Measurements from ENCODE around the gene GGN. TPM values are rescaled to one million over a fixed set of nuclear protein-coding genes. Genes with fewer than 3 reads are reported as not detected.
"Not testable (repeated sequence)": the region's sequence is repeated elsewhere in the genome, so short reads cannot be mapped to it uniquely, and the experiment has no call there.

GGN gene
- total and polyA plus RNA-seq, 5 donors = 0.09 to 1.3 (median 0.37) TPM

DNA sequence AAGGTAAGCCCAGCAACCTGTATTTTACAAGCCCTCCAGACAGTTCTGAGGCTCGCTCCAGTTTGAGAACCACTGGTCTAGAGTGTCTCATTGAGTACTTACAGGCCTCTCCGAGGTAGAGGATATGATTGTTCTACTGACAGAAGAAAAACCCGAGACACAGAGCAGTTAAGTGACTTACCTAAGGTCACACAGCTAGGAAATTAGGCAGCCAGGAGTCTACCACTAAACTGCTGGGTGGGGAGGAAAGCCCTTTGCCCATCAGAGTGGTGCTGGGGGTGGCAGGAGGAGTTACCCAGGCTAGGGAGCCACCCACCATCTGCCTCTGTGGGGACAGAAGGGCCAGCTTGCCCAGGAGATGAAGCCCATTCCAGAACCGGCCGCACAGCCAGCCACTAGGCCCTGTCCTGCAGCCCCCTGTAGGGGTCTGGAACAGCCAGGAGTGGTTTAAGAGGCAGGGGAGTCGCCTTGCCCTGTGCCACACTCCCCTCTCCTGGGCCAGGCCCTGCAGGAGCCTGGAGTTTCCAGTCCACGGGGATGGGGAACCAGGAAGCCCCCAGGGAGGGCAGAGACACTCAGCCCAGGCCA lies 37.5 kb upstream of the GGN start:
- Histone ChIP-seq H3K27me3 (ENCODE audit: control insufficient read depth, insufficient read depth) (no peaks in the 10 kb centered on the region), H3K4me1 (ENCODE audit: control insufficient read depth, insufficient read depth, low read length) (no peaks in the 10 kb centered on the region), H3K9me3 (ENCODE audit: control insufficient read depth, low read length) (no peaks in the 10 kb centered on the region), H3K4me3 (ENCODE audit: low read length) (peak overlapping the region; percentile 29), H3K27ac (ENCODE audit: low read length) (no peak overlapping the region)
- DNase-seq = no peak
- peak; percentile 20 to 26 for ATAC-seq
- intact Hi-C loops (cut with DNase I) = no loop called here
- WGBS = 68% methylated on average over 7 of the region's 7 CpGs

DNA sequence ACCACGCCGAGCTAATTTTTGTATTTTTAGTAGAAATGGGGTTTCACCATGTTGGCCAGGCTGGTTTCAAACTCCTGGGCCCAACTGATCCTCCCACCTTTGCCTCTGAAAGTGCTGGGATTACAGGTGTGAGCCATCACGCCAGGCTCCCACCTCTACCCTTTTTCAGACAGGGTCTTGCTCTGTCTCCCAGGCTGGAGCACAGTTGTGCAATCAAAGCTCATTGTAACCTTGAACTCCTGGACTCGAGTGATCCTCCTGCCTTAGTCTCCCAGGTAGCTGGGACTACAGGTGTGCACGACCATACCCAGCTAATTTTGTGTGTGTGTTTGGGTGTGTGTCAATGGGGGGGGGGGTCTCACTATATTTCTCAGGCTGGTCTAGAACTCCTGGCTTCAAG lies 36.4 kb upstream of the GGN start:
- DNase-seq (no peak), ATAC-seq (no peak)

DNA sequence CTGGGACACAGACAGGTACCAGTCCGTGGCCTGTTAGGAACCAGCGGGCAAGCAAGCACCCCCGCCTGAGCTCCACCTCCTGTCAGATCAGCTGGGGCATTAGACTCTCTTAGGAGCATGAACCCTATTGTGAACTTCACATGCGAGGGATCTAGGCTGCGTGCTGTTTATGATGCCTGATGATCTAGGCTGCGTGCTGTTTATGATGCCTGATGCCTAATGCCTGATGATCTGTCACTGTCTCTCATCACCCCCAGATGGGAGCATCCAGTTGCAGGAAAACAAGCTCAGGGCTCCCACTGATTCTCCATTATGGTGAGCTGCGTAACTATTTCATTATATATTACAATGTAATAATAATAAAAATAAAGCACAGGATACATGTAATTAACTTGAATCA lies 34.6 kb upstream of the GGN start:
- Histone ChIP-seq H3K9me3 (ENCODE audit: control insufficient read depth, low read length) (no peaks in the 10 kb centered on the region), H3K4me3 (ENCODE audit: low read length) (no peak overlapping the region), H3K27me3 (ENCODE audit: control insufficient read depth, insufficient read depth) (no peaks in the 10 kb centered on the region), H3K27ac (ENCODE audit: low read length) (no peak overlapping the region), H3K4me1 (ENCODE audit: control insufficient read depth, insufficient read depth, low read length) (no peaks in the 10 kb centered on the region)
- DNase-seq (no peak), ATAC-seq (no peak)
- intact Hi-C loops (cut with DNase I) = no loop called here
- whole genome bisulfite sequencing = 85% methylated on average over 7 of the region's 7 CpGs

More for the DNA sequence above, 36.4 kb upstream of the GGN start:
- H3K9me3 ChIP-seq (ENCODE audit: control insufficient read depth, low read length) = no peaks in the 10 kb centered on the region
- H3K4me3 ChIP-seq (ENCODE audit: low read length) = no peak overlapping the region
- intact Hi-C loops (cut with DNase I) = no loop called here
- 86% methylated on average over 5 of the region's 5 CpGs for WGBS
- H3K27ac ChIP-seq (ENCODE audit: low read length) = no peak overlapping the region
- H3K4me1 ChIP-seq (ENCODE audit: control insufficient read depth, insufficient read depth, low read length) = no peaks in the 10 kb centered on the region
- H3K27me3 ChIP-seq (ENCODE audit: control insufficient read depth, insufficient read depth) = no peaks in the 10 kb centered on the region

DNA sequence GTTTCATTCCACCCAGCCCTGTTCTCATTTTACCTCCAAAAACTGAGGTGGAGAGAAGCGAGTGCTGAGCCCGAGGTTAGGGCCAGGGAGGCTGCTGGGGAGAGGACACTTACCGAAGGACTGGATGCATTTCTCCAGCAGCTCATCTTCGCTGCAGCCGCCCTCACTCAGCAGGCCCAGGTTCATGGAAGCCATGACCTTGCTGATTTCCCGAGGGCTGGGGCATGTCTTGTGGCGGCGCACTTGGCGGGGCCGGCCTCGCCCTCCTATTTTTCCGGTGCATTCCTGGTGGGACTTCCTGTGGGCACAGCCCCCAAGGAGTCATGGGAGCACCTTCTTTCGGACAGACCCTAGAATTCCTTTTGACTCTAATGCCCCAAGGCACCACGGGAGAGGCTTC lies 34.0 kb upstream of the GGN start:
- WGBS = 75% methylated on average over 14 of the region's 14 CpGs
- ATAC-seq (no peak), DNase-seq (no peak)
- intact Hi-C loops (cut with DNase I) = no loop called here
- Histone ChIP-seq H3K27me3 (ENCODE audit: control insufficient read depth, insufficient read depth) (no peaks in the 10 kb centered on the region), H3K27ac (ENCODE audit: low read length) (no peak overlapping the region), H3K9me3 (ENCODE audit: control insufficient read depth, low read length) (no peaks in the 10 kb centered on the region), H3K4me1 (ENCODE audit: control insufficient read depth, insufficient read depth, low read length) (no peaks in the 10 kb centered on the region), H3K4me3 (ENCODE audit: low read length) (no peak overlapping the region)

DNA sequence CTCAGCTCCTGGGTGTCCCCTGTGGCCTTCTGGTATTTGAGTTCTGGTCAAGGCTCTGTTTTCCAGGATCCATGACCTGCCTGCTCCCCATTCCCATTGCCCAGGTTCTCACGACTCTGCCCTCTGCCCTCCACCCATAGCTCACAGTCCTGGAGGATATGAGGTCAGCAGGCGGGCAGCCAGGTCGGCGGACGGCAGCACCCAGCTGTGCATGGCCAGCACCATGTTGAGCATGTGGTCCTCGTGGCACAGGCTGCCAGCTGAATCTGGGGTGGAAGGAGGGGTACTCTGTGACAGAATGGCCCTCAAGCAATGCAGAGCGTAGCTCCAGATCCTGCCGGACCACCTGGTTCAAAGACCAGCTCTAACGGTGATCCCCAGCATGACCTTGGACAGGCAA lies 33.1 kb upstream of the GGN start:
- 86% methylated on average over 9 of the region's 9 CpGs for WGBS
- Histone ChIP-seq H3K27me3 (ENCODE audit: control insufficient read depth, insufficient read depth) (no peaks in the 10 kb centered on the region), H3K27ac (ENCODE audit: low read length) (no peak overlapping the region)

DNA sequence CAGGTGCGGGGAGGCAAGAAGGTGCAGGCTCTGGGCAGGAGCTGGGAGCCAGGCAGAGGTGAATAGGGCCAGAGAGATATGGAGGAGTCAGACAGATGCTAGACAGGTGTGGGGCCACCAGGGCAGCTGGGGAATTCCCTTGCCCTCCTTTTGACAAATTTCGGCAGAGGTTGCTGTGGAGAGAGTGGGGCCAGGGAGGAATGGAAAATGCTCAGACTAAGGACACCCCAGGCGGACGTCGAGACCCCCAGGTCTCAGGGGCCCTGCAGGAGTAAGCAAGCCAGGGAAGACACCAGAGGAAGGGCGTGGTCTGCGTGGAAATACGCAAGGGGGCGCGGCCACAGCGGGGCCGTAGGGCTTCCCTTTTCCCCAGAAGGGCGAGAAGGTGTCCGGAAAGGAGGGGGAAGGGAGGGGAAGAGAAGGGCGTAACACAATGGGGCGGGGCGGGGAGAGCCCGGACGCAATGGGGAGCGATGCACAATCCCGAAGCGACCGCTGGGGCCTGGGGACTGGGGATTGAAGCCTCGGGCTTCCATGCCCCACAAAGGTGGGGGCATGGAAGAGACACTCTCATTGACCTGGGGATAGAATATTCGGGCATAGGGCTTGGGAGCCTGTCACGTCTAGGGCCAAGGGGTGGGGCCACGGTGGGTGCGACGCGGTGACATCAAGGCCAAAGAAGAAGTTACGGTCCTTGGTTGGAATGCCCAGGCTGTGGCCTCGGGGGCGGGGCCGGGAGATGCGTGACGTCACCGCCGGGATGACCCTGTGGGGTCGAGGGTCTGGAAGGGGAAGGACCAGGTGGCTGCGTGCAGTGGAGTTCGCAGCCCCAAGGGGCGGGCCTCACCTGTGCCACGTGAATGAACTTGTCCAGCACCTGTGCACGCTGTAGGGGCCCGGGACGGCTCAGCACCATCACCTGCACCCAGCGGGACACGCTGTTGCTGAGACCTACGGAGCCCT lies 30.0 kb upstream of the GGN start:
- WGBS = 6% methylated on average over 49 of the region's 49 CpGs
- intact Hi-C loops (cut with DNase I) = no loop called here
- H3K9me3 ChIP-seq (ENCODE audit: control insufficient read depth, low read length) = no peaks in the 10 kb centered on the region
- no peaks in the 10 kb centered on the region for H3K4me1 ChIP-seq (ENCODE audit: control insufficient read depth, insufficient read depth, low read length)
- DNase-seq = peak; percentile 75 to 89 (median 85)
- peak; percentile 78 to 93 for ATAC-seq
- H3K27ac ChIP-seq (ENCODE audit: low read length) = no peak overlapping the region
- no peaks in the 10 kb centered on the region for H3K27me3 ChIP-seq (ENCODE audit: control insufficient read depth, insufficient read depth)
- peak overlapping the region; percentile 22 for H3K4me3 ChIP-seq (ENCODE audit: low read length)

More for the DNA sequence above, 33.1 kb upstream of the GGN start:
- intact Hi-C loops (cut with DNase I) = no loop called here
- Histone ChIP-seq H3K4me1 (ENCODE audit: control insufficient read depth, insufficient read depth, low read length) (no peaks in the 10 kb centered on the region), H3K4me3 (ENCODE audit: low read length) (no peak overlapping the region), H3K9me3 (ENCODE audit: control insufficient read depth, low read length) (no peaks in the 10 kb centered on the region)
- ATAC-seq (no peak), DNase-seq (no peak)

DNA sequence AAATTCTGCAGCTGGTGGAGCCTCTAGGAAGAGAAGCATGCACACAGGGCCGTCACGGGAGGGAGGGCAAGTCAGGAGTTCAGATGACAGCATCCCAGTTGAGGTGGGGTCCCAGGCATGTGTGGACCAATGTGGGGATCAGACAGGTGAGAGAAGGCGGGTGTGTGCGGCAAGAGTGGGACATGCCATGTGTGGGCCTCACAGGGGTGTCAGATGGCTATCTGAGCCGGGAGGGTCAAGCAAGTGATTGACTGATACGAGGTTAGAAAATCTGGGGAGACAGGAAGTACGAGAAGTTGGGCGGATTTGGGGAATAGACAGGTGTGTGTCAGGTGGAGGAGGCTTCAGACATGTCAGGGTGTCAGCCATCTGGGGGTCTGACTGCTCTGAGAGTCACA lies 29.3 kb upstream of the GGN start:
- Histone ChIP-seq H3K4me3 (ENCODE audit: low read length) (no peak overlapping the region), H3K27me3 (ENCODE audit: control insufficient read depth, insufficient read depth) (no peaks in the 10 kb centered on the region), H3K9me3 (ENCODE audit: control insufficient read depth, low read length) (no peaks in the 10 kb centered on the region), H3K27ac (ENCODE audit: low read length) (no peak overlapping the region), H3K4me1 (ENCODE audit: control insufficient read depth, insufficient read depth, low read length) (no peaks in the 10 kb centered on the region)
- DNase-seq (no peak), ATAC-seq (no peak)
- WGBS = 75% methylated on average over 8 of the region's 8 CpGs
- intact Hi-C loops (cut with DNase I) = no loop called here

DNA sequence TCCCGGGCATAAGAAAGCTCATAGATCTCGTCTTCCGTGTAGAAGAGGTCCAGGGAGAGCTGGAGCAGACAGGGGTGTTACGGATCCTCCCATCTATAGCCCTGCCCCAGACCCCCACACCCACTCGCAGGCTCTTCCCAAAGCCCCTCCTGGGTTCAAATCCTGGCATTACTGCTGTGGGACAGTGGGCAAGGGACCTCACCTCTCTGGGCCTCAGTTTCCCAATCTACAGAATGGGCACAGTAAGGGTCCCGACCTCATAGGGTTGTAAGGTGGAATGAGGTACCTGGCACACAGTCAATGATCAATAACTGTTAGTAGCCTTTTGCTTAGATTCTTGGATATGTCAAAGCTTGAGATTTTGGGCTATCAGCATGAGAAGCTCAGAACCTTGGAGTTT lies 25.6 kb upstream of the GGN start:
- H3K27ac ChIP-seq (ENCODE audit: low read length) = no peak overlapping the region
- ATAC-seq = no peak
- no peaks in the 10 kb centered on the region for H3K4me1 ChIP-seq (ENCODE audit: control insufficient read depth, insufficient read depth, low read length)
- intact Hi-C loops (cut with DNase I) = no loop called here
- H3K9me3 ChIP-seq (ENCODE audit: control insufficient read depth, low read length) = no peaks in the 10 kb centered on the region
- WGBS = 88% methylated on average over 6 of the region's 6 CpGs
- no peak for DNase-seq
- no peak overlapping the region for H3K4me3 ChIP-seq (ENCODE audit: low read length)
- no peaks in the 10 kb centered on the region for H3K27me3 ChIP-seq (ENCODE audit: control insufficient read depth, insufficient read depth)

DNA sequence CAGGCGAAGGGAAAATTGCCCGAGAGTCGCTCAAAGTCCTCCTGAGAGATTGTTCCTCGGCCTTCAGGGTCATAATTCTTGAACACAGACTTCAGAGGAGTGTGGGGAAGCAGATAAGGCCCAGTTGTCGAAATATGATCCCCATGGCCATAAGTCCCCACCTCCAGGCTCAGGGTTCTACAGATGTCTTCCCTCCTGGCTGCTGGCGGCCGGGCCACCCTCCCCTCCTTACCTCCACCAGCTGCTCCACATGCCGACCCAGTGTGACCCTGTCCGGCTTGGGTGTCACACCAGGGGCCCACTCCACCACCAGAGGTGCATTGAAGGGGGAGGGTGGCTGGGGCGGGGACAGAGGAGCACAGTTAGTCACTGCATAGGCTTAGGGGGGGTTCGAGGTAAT lies 25.1 kb upstream of the GGN start:
- 66% methylated on average over 11 of the region's 11 CpGs for WGBS
- no peak overlapping the region for H3K4me3 ChIP-seq (ENCODE audit: low read length)
- ATAC-seq = no peak
- no peaks in the 10 kb centered on the region for H3K27me3 ChIP-seq (ENCODE audit: control insufficient read depth, insufficient read depth)
- no peaks in the 10 kb centered on the region for H3K4me1 ChIP-seq (ENCODE audit: control insufficient read depth, insufficient read depth, low read length)
- no peak overlapping the region for H3K27ac ChIP-seq (ENCODE audit: low read length)
- intact Hi-C loops (cut with DNase I) = no loop called here
- no peak for DNase-seq
- H3K9me3 ChIP-seq (ENCODE audit: control insufficient read depth, low read length) = no peaks in the 10 kb centered on the region

DNA sequence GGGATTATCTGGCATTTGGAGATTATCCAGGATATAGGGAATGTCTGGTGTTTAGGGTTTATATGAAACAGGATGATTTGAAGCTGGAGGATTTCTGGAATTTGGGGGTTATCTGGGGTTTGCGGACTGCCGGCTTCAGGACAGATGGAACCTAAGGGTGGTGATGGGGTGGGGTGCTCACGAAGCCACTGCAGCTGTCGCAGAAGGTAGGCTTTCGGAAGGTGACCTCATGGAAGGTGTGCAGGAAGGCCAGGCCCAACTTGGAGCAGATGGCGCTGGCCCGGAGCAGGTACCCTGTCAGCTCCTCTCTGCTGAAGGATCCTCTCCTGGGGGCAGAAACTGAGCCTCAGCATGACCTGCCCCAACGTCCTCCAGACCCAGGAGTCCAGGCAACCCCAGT lies 24.7 kb upstream of the GGN start:
- H3K9me3 ChIP-seq (ENCODE audit: control insufficient read depth, low read length) = no peaks in the 10 kb centered on the region
- ATAC-seq (no peak), DNase-seq (no peak)
- no peak overlapping the region for H3K27ac ChIP-seq (ENCODE audit: low read length)
- no peaks in the 10 kb centered on the region for H3K4me1 ChIP-seq (ENCODE audit: control insufficient read depth, insufficient read depth, low read length)
- intact Hi-C loops (cut with DNase I) = no loop called here
- H3K27me3 ChIP-seq (ENCODE audit: control insufficient read depth, insufficient read depth) = no peaks in the 10 kb centered on the region
- H3K4me3 ChIP-seq (ENCODE audit: low read length) = no peak overlapping the region
- 83% methylated on average over 8 of the region's 8 CpGs for WGBS

DNA sequence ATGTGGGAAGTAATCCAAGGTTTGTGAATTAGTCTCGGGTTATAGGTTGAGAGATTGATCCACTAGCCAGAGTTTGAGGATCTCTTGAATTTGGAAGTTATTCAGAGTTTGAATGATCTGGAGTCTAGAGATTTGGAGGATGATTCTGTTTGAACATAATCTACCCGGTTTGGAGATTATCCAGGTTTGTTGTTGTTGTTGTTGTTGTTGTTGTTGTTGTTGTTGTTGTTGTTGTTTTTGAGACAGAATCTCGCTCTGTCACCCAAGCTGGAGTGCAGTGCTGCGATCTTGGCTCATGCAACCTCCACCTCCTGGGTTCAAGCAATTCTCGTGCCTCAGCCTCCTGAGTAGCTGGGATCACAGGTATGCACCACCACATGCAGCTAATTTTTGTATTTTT lies 24.1 kb upstream of the GGN start:
- H3K9me3 ChIP-seq (ENCODE audit: control insufficient read depth, low read length); H3K4me3 ChIP-seq (ENCODE audit: low read length); ATAC-seq; H3K4me1 ChIP-seq (ENCODE audit: control insufficient read depth, insufficient read depth, low read length); H3K27ac ChIP-seq (ENCODE audit: low read length); H3K27me3 ChIP-seq (ENCODE audit: control insufficient read depth, insufficient read depth); DNase-seq; intact Hi-C loops (cut with DNase I): not testable (repeated sequence)
- WGBS = 91% methylated on average over 5 of the region's 5 CpGs
